Measurements from ENCODE around the gene IL10RA. TPM values are rescaled to one million over a fixed set of nuclear protein-coding genes. Genes with fewer than 3 reads are reported as not detected.

IL10RA gene
- total and polyA plus RNA-seq, 9 of the 15 experiments (the other 6 are each of a cell fraction or from before 2014, with no cell fraction given) = 0.17 to 17.3 (median 2.9) TPM

DNA sequence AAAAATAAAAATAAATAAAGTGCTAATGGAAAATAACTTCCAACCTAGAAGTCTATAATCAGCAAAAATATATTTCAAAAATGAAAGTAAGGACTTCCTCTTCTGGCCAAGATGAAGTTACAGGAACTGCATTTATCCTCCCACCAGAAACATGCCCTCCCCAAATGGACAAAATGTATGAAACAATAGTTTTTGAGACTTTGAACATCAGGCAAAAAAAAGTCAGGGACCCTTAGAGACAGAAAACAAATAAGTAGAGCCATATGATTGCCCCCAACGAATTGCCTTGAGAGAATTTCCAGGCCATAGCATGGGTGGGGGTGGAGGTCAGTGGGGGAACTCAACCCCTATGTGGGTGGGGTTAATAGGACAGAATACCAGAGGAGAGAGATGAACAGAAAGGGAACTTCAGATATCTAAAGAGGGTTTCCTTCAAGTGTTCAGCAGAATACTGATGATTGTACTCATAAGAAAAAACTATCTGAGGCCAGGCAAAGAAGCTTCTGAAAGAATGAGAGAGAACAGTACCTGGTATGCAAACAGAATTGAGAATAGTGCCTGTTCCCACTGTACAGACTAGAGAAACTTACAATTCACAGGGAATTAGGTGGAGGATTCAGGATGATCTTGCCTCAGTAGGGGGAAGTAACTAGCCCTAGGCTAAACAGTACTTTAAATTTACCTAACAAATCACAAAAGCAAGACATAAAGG lies 26.6 kb upstream of the IL10RA start (continued):
- TF ChIP-seq, protein P1, sequence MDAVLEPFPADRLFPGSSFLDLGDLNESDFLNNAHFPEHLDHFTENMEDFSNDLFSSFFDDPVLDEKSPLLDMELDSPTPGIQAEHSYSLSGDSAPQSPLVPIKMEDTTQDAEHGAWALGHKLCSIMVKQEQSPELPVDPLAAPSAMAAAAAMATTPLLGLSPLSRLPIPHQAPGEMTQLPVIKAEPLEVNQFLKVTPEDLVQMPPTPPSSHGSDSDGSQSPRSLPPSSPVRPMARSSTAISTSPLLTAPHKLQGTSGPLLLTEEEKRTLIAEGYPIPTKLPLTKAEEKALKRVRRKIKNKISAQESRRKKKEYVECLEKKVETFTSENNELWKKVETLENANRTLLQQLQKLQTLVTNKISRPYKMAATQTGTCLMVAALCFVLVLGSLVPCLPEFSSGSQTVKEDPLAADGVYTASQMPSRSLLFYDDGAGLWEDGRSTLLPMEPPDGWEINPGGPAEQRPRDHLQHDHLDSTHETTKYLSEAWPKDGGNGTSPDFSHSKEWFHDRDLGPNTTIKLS (IDR thresholded peaks at IDR 0.05; ENCODE audit: borderline replicate concordance, low read depth) = no peak
- no peak for TF ChIP-seq SMC3 (conservative IDR thresholded peaks at IDR 0.05; ENCODE audit: insufficient read depth, low read depth, low read length)
- TF ChIP-seq, protein P2, sequence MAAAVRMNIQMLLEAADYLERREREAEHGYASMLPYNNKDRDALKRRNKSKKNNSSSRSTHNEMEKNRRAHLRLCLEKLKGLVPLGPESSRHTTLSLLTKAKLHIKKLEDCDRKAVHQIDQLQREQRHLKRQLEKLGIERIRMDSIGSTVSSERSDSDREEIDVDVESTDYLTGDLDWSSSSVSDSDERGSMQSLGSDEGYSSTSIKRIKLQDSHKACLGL (CRISPR knock-in tag; IDR thresholded peaks at IDR 0.05; ENCODE audit: borderline replicate concordance, poor library complexity, severe bottlenecking) = no peak
- TF ChIP-seq TCF7 (IDR thresholded peaks at IDR 0.05; ENCODE audit: borderline replicate concordance) = no peak
- TF ChIP-seq, protein P3, sequence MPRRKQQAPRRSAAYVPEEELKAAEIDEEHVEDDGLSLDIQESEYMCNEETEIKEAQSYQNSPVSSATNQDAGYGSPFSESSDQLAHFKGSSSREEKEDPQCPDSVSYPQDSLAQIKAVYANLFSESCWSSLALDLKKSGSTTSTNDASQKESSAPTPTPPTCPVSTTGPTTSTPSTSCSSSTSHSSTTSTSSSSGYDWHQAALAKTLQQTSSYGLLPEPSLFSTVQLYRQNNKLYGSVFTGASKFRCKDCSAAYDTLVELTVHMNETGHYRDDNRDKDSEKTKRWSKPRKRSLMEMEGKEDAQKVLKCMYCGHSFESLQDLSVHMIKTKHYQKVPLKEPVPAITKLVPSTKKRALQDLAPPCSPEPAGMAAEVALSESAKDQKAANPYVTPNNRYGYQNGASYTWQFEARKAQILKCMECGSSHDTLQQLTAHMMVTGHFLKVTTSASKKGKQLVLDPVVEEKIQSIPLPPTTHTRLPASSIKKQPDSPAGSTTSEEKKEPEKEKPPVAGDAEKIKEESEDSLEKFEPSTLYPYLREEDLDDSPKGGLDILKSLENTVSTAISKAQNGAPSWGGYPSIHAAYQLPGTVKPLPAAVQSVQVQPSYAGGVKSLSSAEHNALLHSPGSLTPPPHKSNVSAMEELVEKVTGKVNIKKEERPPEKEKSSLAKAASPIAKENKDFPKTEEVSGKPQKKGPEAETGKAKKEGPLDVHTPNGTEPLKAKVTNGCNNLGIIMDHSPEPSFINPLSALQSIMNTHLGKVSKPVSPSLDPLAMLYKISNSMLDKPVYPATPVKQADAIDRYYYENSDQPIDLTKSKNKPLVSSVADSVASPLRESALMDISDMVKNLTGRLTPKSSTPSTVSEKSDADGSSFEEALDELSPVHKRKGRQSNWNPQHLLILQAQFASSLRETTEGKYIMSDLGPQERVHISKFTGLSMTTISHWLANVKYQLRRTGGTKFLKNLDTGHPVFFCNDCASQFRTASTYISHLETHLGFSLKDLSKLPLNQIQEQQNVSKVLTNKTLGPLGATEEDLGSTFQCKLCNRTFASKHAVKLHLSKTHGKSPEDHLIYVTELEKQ (CRISPR knock-in tag; IDR thresholded peaks at IDR 0.05) = no peak
- TF ChIP-seq, protein P4, sequence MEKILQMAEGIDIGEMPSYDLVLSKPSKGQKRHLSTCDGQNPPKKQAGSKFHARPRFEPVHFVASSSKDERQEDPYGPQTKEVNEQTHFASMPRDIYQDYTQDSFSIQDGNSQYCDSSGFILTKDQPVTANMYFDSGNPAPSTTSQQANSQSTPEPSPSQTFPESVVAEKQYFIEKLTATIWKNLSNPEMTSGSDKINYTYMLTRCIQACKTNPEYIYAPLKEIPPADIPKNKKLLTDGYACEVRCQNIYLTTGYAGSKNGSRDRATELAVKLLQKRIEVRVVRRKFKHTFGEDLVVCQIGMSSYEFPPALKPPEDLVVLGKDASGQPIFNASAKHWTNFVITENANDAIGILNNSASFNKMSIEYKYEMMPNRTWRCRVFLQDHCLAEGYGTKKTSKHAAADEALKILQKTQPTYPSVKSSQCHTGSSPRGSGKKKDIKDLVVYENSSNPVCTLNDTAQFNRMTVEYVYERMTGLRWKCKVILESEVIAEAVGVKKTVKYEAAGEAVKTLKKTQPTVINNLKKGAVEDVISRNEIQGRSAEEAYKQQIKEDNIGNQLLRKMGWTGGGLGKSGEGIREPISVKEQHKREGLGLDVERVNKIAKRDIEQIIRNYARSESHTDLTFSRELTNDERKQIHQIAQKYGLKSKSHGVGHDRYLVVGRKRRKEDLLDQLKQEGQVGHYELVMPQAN (IDR thresholded peaks at IDR 0.05; ENCODE audit: borderline replicate concordance) = no peak
- no peak for TF ChIP-seq THRAP3 (IDR thresholded peaks at IDR 0.05; ENCODE audit: borderline replicate concordance)
- TF ChIP-seq, protein P5, sequence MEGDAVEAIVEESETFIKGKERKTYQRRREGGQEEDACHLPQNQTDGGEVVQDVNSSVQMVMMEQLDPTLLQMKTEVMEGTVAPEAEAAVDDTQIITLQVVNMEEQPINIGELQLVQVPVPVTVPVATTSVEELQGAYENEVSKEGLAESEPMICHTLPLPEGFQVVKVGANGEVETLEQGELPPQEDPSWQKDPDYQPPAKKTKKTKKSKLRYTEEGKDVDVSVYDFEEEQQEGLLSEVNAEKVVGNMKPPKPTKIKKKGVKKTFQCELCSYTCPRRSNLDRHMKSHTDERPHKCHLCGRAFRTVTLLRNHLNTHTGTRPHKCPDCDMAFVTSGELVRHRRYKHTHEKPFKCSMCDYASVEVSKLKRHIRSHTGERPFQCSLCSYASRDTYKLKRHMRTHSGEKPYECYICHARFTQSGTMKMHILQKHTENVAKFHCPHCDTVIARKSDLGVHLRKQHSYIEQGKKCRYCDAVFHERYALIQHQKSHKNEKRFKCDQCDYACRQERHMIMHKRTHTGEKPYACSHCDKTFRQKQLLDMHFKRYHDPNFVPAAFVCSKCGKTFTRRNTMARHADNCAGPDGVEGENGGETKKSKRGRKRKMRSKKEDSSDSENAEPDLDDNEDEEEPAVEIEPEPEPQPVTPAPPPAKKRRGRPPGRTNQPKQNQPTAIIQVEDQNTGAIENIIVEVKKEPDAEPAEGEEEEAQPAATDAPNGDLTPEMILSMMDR (IDR thresholded peaks at IDR 0.05 in 2 of 3, conservative IDR thresholded peaks at IDR 0.05 in 1 of 3; ENCODE audit: insufficient read depth in 2 of 3, low read depth in 1 of 3, low read length in 3 of 3) = no peak
- no peak for TF ChIP-seq HDAC3 (IDR thresholded peaks at IDR 0.05; ENCODE audit: borderline replicate concordance, partially characterized antibody)
- no peak for TF ChIP-seq ZNF253 (CRISPR knock-in tag; conservative IDR thresholded peaks at IDR 0.05)
- TF ChIP-seq RBM15 (IDR thresholded peaks at IDR 0.05; ENCODE audit: insufficient read depth, low read length) = no peak
- TF ChIP-seq PURB (CRISPR knock-in tag; IDR thresholded peaks at IDR 0.05; ENCODE audit: low read depth) = no peak
- no peak for TF ChIP-seq TBL1XR1 (IDR thresholded peaks at IDR 0.05; ENCODE audit: low read length in 2 of 2)
- peak; percentile 71 for TF ChIP-seq C11orf30 (IDR thresholded peaks at IDR 0.05; ENCODE audit: low read depth)
